ENCODE data around the gene CDH11.

Gene CDH11

DNA sequence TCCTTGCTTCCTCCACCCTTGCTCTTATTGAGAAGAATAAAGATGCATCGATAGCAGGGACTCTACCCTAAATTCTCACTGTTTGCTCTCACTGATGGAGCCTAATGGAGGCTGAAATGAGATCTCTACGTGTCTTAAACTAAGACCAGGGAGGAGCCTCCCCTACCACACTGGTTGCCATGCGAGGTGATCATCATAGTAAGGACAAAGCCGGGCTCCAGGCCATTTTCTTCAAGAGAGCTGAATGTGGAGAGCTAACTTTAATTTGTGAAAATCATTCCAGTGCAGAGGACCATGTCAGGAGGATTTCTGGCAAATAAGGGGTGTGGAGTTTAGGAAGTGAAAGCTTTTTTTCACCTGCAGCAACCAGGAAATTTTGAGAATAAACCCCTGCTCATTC lies 5.6 kb downstream of the CDH11 start:
- DNase-seq: no peak

DNA sequence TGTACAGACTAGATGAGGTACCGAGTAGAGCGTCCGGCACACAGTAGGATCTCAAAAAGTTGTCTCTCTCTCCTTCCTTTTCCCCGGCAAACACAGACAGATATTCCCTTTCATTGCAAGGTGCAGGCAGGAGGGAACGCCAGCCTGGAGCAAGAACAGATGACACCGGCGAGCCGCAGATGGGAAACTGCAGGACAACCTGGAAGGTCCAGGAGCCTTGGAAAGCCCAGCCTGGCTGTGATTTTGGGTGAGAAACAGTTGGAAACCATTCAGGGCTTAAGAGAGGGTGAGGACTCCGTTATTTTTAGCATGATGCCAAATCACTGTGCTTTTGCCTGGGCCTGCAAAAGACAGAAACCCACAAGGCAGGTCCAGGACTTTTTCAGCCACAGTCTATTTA lies 7.3 kb downstream of the CDH11 start:
- no peak for DNase-seq

DNA sequence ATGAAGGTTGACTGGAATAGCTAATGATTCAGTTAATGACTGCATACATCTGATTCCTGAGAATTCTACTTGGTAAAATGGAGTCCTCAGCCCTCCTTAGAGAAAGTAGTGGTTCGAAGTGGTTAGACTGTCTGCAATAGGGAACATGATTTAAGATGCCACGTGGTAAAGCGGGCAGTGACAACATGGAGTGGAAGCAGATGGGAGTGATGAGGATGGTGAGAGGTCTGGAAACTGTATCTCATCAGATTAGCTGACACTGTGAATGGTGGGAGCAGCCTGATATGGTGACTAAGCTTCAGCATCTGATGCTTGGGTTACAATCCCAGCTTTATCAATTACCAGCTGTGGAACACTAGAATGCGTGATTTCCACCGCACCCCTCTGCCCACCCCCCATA lies 8.4 kb downstream of the CDH11 start:
- DNase-seq: no peak

DNA sequence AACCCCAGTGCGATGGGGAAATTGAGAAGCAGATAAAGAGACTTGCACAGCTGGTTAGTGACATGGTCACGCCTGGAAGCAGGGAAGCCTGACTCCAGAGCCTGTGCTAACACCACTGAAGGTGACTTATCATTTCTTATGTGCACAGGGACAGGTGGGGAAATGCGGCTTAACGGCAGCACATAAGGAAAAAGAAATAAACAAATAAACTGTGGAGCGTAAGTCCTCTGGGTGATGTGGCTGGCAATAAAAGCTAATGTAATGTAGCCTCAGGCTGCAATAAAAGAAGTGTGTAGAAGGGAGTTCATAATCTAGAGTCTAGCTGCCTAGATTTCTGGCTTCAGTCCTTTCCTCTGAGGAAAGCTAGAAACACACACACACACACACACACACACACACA lies 10.6 kb downstream of the CDH11 start:
- no peak for DNase-seq

DNA sequence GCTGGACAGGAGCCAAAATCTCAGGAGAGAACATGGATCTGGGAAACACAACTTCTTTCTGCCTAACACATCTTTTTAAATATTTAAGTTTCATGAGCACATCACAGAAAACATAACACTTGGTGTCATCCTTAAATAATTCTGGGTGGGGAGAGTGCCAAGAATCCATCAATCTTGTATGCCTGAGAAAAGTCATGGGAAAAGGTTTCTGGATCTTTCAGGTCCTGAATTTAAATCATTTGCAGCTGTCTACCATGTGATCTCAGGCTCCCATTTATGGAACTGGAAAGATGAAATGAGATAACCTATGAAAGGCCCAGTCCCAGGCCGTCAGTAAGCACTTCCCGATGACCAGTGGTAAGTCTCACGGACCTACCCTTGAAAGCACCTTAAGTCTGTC lies 15.1 kb downstream of the CDH11 start:
- DNase-seq: no peak

DNA sequence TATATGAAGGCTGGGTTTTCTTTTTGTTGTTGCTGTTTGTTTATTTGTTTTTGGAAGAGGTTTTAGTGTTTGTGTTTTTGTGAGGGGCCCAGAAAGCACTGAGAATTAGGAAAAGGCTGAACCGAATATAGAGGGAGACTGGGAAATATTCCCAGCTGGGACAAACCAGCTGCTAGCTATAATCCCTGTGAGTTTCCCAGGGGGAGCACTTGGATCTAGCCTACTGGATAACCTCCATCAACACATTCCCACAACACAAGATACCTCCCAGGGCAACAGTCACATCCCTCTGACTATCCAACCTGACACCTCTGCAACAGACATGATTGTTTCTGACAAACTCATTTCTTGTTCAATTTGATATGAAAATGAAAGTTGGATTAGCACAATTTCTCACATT lies 16.7 kb downstream of the CDH11 start:
- no peak for DNase-seq

DNA sequence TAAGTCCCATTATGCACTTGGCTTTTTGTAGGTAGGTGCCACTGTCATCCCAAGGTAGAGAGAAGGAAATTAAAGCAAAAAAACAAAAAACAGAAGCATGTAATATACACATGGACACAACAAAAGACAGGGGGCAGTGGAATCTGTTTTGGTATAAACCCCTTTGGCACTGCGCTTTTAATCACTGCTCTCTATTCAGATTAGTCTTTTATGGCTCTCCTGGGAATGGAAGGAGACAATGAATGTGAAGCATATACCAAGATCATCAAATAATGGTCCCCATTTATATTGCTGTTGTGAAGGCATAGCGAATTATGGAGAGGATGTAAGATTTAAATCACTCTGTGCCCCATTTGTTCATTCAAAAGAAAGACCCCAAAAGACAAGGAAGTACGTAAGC lies 17.4 kb downstream of the CDH11 start:
- DNase-seq: no peak

DNA sequence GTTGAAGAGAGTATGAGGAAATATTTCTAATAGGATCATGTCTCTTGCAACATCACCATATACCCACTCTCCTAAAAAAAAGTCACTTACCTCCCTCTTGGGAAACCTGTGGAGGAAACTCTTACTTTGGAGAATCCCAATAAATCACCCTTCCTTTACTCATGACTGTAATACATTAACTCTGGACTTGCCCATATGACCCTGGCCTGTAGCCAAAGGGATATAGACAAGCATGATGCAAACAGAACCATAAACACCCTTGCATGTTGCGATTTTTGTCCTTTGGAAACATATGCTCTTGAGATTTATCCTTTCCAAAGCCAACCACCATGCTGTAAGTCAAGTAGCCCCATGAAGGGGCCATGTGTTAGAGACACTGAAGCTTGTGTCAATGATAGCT lies 19.5 kb downstream of the CDH11 start:
- DNase-seq: no peak

DNA sequence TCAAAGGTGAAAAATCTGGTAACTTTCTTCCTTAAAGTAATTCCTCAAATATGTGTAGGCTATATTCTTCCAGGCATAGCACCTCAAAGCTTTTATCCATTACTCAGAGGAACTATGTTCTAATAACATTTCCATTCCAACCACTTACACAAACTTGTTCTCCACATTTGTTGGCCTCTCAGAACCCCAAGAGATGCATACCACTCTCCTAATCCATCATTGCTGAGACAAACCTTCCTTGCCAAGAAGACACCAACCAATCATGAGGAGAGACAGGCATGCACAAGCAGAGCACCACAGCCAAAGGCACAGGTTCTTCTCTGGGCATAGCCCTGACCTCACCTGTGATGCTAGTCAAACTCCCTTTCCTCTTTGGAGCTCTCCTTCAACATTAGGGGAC lies 20.9 kb downstream of the CDH11 start:
- no peak for DNase-seq

DNA sequence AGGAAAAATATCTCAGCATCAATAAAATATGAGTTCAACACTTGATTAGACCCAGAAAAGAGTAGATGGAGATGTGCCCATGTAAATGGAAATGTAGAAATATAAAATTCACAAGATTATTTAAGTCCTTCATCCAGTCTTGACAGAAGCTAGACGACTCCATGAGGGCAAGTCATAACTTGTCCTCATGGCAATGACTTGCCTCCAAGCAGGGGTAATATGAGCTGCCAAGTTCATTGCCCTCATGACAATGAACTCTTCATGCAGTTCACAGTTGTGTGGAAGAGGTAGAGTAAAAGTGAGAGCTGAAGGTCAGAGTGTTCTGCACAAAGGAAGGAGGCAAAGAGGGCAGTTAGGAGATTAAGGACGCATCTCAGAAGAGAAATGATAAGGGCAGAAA lies 22.3 kb downstream of the CDH11 start:
- DNase-seq: no peak

DNA sequence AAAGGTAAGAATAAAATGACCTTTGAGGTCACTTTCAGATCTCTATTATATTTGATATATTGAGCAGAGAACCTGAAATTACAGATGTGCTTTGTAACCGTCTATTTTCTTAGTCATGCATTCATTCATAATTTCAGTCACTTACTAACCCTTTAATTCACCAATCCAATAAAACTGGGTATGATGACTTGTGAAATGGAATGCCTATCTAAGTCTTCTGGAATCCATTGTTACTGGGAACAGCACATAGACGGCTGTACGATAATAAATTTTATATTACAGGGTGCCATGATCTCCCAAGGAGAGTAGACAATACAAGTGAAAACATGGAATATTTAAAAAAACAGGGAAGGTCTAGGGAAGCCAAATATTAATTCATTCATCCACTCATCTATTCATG lies 22.9 kb downstream of the CDH11 start:
- no peak for DNase-seq

DNA sequence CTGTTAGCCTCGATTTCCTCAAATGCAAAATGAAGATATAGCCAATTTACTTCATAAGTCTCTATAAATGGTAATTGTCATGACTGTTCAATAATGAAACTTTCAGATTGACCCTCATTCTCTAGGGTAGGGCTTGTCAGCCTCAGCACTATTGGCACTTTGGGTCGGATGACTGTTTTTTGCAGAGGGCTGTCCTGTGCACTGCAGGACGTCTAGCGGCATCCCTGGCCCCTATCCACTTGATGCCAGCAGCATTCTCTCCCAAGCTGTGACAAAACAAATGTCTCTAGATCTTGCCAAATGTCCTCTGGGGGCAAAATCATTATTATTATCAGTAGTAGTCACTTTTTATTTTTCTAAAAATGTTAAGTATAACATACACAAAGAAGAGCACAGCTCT lies 24.6 kb downstream of the CDH11 start:
- DNase-seq: no peak

DNA sequence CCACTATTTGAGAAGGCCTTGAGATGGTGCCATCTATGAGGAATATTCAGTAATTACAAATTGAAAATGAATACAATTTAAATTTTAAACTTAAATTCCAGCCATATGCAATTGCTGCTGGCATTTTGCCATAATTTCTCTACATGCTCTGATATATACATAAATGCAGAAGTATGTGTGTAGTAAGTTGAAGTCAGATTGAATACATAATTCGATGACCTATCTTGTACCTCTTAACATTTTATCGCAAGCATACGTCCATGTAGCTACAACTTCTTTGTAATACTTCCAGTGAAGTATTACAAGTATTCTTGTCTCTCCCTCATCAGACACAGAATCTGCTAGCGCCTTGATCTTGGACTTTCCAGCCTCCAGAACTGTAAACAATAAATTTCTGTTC lies 26.0 kb downstream of the CDH11 start:
- no peak for DNase-seq

DNA sequence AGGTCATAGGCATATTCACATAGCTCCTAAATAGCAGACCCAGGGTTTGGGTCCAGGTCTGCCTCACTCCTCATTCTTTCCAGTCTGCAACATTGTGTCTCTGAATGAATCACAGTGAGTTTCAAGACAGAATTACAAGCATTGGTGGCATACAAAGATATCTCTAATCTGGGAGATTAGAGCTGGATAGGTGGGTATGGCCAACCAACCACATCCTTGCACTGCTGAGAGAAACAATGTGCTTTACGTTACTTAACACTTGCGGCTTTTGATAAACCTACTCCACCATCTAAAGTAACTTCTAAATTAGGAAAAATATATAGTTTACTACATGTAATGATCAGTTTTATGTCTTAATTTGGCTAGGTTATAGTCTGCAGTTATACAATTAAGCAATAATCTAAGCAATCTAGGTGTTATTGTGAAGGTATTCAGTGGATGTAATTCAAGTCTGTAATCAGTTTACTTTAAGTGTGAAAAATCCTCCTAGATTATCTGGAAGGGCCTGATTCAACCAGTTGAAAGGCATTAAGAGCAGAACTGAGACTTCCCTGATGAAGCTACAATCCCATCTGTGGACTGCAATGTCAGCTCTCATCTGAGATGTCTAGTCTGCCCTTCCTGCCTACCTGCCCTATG lies 26.7 kb downstream of the CDH11 start:
- DNase-seq: no peak

DNA sequence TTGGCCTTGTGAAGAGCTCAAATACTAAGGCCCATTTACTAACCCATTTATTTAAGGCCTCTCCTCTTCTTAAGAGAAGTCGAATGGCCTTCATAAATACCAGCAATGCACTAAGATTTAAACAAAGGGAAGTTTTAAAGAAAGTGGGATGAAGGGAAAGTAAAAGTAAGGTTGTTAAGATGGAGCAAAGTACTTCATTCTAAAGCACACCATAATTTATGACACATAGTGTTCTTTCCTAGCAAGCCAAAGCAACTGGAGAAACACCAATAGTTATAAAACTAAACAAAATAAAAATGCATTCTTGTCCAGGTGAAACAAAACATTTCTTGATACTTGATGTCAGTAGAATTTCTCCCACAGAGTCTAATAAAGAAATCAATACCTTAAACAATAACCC lies 27.9 kb downstream of the CDH11 start:
- no peak for DNase-seq

DNA sequence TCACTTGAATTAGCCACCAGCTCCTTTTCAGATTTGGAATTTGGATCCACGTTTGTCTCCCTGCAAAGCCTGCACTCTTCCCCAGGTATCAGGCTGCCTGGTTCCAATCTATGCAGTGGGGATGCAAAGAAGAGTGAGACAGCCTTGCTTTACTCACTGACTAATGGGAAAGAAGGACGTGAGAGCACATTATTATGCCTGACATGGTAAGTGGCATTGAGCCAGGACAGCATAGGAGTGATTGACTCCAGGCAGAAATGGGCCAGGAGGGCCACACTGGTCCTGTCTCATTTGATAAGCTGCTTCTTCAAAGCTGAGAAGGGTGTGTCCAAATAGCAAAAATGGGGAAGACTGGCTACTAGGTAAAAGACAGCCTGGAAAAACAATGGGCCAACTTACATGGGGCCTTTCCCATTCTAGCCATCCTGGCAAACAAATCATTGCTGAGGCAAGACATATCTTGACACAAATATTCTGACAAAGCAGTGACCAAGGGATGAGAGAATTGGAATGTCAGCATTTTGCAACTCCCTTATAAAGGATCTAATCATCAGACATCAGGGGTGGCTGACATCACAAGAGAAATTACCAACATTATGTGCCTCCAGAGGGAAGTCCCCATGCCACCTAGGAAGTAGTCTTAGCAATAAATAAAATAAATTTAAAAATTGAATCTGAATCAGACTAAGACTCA lies 38.6 kb downstream of the CDH11 start:
- DNase-seq: no peak

DNA sequence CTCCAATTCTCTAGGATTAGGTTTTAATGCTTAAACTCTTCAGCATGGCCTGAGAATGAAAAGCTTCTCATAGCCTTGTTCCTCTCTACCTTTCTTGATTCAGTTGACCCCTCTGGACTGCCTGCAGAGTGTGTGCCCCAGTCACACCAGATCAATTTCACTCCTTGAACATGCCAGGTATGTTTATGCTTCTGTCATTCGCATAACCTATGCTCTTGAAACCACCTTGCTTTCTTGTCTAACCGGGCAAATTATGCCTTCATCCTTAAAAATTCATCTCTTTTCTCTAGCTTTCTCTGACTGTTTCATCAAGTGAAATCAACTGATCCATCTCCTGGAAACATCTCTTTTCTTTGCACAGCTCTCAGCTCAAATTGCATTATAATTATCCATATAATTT lies 42.3 kb downstream of the CDH11 start:
- DNase-seq: no peak

DNA sequence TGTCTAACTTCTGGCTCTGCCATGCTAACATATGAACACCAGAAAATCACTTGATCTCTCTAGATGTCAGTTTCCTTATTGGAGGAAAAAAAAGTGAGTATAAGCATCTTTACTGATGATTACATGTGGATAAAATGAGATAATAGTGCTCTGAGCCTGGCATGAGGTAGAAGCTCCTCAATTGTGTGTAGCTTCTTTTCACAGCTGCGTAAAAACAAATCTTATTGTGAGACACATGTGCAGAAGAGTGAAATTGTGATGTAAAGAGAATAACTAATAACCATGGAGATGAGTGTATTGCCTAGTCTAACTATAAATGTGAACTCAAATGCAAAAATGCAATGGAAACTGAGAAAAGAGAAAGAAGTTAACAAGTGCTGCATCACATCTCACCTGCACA lies 44.7 kb downstream of the CDH11 start:
- no peak for DNase-seq

DNA sequence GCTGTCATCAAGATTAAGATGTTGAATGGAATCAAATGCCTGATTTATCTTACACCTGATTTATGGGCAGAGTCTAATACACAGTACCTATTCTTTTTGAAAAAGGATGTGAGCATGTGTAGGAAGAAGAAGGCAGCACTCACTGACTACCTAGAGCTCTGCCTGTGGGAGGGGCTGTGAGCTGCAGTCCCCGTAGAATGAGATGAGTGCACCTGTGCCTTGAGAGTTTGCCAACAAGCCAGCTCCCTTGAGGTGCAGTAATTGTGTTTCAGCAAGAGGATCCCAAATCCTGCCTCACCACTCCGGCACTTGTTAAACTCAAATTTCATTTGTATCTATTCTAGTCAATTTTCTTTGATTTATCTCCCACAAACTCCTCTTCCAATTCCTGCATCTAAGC lies 46.0 kb downstream of the CDH11 start:
- DNase-seq: no peak

DNA sequence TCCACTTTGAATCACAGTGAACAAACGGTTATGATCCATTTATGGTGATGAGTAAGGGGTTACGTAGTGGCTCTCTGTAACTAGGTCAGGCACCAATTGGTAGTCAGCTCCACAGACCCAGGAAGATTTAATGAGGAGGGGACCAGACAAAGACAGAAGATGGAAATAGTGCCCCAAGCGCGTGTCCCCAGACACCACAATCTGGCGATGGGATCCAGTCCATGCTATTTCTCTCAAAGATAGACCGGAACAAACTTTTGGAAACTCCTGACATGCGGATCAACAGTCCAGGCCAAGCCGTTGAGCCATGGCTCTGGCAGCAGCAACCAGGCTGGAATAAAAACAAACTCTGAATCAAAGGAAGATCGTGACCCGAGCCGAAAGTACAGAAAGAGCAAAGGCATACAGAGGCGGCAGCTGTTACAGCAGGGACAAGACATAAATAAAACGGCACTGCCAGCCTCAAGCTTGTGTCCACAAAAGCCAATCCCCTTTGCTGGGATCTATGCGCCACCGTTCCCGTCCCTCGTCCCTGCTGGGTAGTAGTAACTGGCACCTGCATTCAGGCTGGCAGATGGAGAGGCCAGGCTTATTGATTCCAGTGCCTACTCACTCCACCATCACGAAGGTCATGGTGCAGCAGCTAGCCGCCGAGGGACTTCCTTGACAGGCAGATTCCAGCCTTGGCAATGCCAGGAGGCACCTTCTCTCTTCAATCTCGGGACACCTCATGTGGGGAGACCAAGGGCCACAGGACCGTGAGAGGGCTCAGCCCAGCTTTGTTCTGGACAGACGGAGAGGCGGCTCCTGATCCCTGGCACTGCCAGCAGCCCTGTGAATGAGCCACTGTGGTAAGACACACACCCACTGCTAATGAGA lies 50.2 kb downstream of the CDH11 start:
- DNase-seq: no peak

DNA sequence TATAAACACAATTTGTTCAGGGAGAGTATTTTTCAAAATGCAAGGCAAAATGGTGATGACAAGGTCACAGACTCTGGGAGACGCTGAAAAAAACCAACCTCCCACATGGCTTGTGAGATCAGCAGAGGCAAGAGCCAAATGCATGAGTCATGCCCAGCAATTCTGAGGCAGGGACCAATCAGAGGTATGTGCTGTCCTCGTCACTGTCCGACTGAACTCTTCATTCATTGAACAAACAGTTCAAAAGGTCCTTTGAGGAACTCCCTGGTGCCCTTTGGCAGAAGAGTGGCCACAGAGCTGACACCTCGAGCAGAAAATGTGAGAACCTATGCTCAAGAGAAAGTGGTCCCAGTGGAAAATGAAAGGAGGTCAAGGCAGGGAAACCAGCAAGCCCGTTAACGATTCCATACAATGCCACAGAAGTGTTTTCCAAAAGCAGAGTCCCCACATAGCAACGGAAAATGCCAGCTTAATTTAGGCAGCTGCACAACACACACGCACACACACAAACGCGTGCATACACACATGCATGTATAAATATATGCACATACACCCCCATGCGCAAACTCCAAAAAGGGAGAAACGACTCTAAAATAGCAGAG lies 50.9 kb downstream of the CDH11 start:
- peak; percentile 83 for DNase-seq

DNA sequence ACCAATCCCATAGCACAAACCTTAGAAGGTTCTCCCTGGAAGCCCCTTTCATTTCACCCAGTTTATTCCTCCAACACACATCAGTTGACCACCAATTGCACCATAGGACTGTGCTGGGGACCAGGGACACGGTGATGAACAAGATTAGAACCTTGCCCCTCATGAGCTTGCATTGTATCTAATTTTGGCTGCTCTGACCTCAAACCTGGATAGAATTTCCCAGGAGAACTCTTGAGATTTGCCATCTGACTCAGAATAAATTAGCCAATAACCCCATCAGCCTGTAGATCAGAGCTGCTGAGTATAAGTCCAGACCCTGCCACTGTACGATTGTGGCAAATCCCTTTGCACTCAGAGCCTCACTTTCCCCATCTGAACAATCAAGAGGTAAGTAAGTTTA lies 52.1 kb downstream of the CDH11 start:
- no peak for DNase-seq

DNA sequence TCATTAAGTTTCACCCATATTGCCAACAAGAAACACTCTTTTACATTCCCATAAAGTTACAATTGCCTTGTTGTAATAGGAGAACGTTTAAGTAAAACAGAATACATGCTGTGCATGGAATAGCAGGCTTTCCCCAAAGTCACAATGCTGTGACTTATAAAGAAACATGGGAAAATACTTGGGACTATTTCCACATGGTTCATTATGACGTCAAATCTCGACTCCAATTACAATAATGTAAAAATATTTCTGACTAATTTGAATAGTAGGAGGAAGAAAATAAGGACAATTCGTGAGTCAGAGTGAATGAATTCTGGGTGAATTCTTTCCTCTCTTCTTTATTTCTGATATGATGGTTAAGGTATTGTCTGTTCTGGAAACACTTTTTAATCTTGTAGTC lies 52.8 kb downstream of the CDH11 start:
- peak; percentile 64 for DNase-seq
